Lung (tissue), 12 donors: ENCODE measurements around the gene TMEM132E. TPM values are rescaled to one million over a fixed set of nuclear protein-coding genes. Genes with fewer than 3 reads are reported as not detected.

Experiments used
- ATAC-seq: fragments of 200-7000 bp; cut with Tn5 transposase; one replicate; pipeline ENCODE4 v1.9.1; 2020; ENCODE audit warnings: moderate number of reproducible peaks; ENCODE audit not compliant: insufficient read depth, low FRiP score
- DNase-seq, 3 donors: peaks; one replicate each; pipeline ENCODE4 v3.0.0-alpha.2; 2013 to 2017
- H3K27ac ChIP-seq, 2 donors: one replicate each; pipeline ENCODE4 v1.5.1; 2013; ENCODE audit warnings: mild to moderate bottlenecking in 2 of 2, moderate library complexity in 2 of 2, control low read depth in 1 of 2, inconsistent platforms in 1 of 2, low read depth in 1 of 2, low read length in 1 of 2
- H3K27me3 ChIP-seq, 3 donors: one replicate each; pipeline ENCODE4 v1.5.1; 2013; ENCODE audit warnings: low read length in 2 of 3; ENCODE audit not compliant: control insufficient read depth in 3 of 3, insufficient read depth in 3 of 3
- H3K36me3 ChIP-seq, 4 donors: one replicate each; pipeline ENCODE4 v1.5.1; 2013; ENCODE audit warnings: low read length in 4 of 4, mild to moderate bottlenecking in 1 of 4, moderate library complexity in 1 of 4; ENCODE audit not compliant: control insufficient read depth in 4 of 4, insufficient read depth in 4 of 4
- H3K4me1 ChIP-seq, 5 donors: one replicate each; pipeline ENCODE4 v1.5.1; 2013; ENCODE audit warnings: low read length in 5 of 5, mild to moderate bottlenecking in 2 of 5, moderate library complexity in 1 of 5; ENCODE audit not compliant: control insufficient read depth in 5 of 5, insufficient read depth in 5 of 5
- H3K4me3 ChIP-seq: one replicate; pipeline ENCODE4 v1.5.1; 2013; ENCODE audit warnings: mild to moderate bottlenecking, control low read depth, moderate library complexity
- H3K9ac ChIP-seq, 2 donors: one replicate each; pipeline ENCODE4 v1.5.1; 2013; ENCODE audit warnings: low read length in 2 of 2, control low read depth in 1 of 2; ENCODE audit not compliant: insufficient read depth in 1 of 2
- H3K9me3 ChIP-seq, 4 donors: one replicate each; pipeline ENCODE4 v1.5.1; 2013; ENCODE audit warnings: low read length in 3 of 4, mild to moderate bottlenecking in 1 of 4, moderate library complexity in 1 of 4; ENCODE audit not compliant: control insufficient read depth in 4 of 4, insufficient read depth in 3 of 4
- WGBS, 2 donors: extraction: QIAGEN DNeasy Blood & Tissue Kit; methylation state at CpG; one replicate each; pipeline ENCODE4 v1.1.7; 2013; 5-methylcytosine and 5-hydroxymethylcytosine counted together
- polyA plus RNA-seq, 2 donors: library from polyadenylated mRNA; stranded (reverse); fragments of 200-250 nt; gene quantifications; one replicate each; pipeline ENCODE4 v1.2.1, GENCODE V29; 2013
- total RNA-seq, 2 donors: library from RNA; depleted of rRNA in 1 of 2; stranded (reverse); fragments of >200 nt in 1 of 2; gene quantifications; one replicate each; pipeline ENCODE4 v1.2.1, GENCODE V29; 2014 to 2021
- TF ChIP-seq, protein P1 (sequence below): IDR thresholded peaks from 2 replicates; pipeline ENCODE4 v1.5.1; 2012; ENCODE audit warnings: mild to moderate bottlenecking; ENCODE audit errors: control extremely low read depth, extremely low read depth
- donor health status: control.
- donor health status: control.
- donor health status: Bipolar disorder and iron deficiency.
- donor health status: healthy.
- donor health status: DM: yes; HTN: yes; CAD: no.

TMEM132E gene
- total and polyA plus RNA-seq, 4 donors, result 0.02 to 0.17 (median 0.07) TPM

DNA sequence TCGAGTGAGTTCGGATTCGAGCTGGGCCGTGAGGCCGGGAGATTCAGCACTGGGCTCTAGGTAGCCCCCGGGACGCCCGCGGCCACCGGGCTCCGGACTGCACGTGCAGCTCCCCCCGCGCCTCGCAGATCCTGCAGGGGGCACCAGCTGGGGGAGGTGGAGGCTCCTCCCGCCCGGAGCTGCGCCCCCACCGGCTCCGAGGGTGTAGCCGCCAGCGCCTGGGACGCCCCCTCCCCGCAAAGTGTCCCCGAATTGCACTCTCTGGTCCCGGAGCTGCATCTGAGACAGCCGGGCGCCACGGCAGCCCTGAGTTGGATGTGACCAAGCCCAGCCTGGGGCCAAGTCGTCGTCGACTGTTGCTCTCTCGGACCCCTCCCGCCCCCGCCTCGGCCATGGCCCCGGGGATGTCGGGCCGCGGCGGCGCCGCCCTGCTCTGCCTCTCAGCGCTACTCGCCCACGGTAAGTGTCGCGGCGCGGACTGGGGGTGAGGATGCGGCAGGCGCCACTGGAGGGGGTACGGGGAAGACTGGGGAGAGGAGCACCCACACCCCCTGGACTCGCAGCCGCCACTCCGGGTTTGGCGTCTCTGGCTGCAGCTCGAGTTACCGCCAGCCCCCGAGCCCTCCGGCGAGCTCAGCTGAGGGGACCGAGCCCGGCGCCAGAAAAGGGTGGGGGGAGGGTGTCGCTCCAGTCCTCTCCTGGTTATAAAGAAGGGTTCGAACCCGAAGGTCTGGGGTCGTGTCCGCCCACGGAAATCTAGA, 1.5 kb downstream of the TMEM132E start:
- Histone ChIP-seq H3K27me3 (peaks cover 12 to 81% (median 71%) of the 10 kb centered on the region in 3 donors), H3K36me3 (no peaks in the 10 kb centered on the region), H3K9ac (no peak overlapping the region), H3K4me3 (no peak overlapping the region), H3K27ac (no peak overlapping the region), H3K4me1 (peaks cover 0 to 38% (median 0%) of the 10 kb centered on the region in 5 donors), H3K9me3 (no peaks in the 10 kb centered on the region)
- DNase-seq (peak in 1 of 3 donors; percentile 12), ATAC-seq (no peak)
- WGBS, 2 donors, result 2% methylated on average over 58 to 71 of the region's 71 CpGs
- TF ChIP-seq, protein P1, sequence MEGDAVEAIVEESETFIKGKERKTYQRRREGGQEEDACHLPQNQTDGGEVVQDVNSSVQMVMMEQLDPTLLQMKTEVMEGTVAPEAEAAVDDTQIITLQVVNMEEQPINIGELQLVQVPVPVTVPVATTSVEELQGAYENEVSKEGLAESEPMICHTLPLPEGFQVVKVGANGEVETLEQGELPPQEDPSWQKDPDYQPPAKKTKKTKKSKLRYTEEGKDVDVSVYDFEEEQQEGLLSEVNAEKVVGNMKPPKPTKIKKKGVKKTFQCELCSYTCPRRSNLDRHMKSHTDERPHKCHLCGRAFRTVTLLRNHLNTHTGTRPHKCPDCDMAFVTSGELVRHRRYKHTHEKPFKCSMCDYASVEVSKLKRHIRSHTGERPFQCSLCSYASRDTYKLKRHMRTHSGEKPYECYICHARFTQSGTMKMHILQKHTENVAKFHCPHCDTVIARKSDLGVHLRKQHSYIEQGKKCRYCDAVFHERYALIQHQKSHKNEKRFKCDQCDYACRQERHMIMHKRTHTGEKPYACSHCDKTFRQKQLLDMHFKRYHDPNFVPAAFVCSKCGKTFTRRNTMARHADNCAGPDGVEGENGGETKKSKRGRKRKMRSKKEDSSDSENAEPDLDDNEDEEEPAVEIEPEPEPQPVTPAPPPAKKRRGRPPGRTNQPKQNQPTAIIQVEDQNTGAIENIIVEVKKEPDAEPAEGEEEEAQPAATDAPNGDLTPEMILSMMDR, result no peak

DNA sequence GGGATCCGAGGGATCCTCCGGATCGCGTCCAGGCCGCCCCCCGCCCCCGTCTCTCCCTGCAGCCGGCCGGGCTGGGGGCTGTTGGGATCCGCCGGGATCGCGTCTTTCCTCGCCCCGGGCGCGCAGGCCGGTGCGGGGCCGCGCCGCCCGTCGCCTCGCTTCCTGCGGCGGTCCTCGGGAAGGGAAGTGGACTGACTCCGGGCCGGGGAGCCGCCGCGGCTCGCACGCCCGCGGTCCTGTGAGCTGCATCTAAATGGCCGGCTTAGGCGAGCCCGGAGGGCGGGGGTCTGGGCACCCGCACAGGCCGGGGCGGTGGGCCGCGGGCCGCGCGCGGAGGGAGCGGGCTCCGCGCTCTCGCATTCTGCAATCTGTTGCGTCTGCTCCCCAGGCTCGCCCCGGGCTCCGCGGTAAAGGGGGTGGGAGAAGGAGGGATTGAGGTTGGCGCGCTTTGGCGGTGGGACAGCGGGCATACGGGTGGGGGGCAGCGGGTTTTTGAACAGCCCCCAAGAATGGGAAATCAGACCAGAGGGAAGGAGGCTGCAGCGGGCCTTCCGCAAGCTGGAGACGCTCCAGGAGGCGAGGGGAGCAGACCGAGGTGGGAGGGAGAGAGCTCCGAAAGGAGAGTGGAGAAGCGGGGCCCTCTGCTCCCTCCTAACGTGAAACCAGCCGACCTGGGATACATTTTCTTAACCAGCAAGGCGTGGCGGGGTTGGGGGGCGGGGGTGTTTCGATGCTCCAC, 2.2 kb downstream of the TMEM132E start:
- ATAC-seq (no peak), DNase-seq (peak in 1 of 3 donors; percentile 29)
- H3K27me3 ChIP-seq, result peaks cover 12 to 78% (median 67%) of the 10 kb centered on the region in 3 donors
- H3K9ac ChIP-seq, result no peak overlapping the region
- no peaks in the 10 kb centered on the region for H3K9me3 ChIP-seq
- 1 to 2% methylated on average over 58 to 78 of the region's 78 CpGs for WGBS, 2 donors
- TF ChIP-seq, protein P1, result no peak
- no peaks in the 10 kb centered on the region for H3K36me3 ChIP-seq
- no peak overlapping the region for H3K4me3 ChIP-seq
- peaks cover 0 to 38% (median 0%) of the 10 kb centered on the region in 5 donors for H3K4me1 ChIP-seq
- H3K27ac ChIP-seq, result no peak overlapping the region

DNA sequence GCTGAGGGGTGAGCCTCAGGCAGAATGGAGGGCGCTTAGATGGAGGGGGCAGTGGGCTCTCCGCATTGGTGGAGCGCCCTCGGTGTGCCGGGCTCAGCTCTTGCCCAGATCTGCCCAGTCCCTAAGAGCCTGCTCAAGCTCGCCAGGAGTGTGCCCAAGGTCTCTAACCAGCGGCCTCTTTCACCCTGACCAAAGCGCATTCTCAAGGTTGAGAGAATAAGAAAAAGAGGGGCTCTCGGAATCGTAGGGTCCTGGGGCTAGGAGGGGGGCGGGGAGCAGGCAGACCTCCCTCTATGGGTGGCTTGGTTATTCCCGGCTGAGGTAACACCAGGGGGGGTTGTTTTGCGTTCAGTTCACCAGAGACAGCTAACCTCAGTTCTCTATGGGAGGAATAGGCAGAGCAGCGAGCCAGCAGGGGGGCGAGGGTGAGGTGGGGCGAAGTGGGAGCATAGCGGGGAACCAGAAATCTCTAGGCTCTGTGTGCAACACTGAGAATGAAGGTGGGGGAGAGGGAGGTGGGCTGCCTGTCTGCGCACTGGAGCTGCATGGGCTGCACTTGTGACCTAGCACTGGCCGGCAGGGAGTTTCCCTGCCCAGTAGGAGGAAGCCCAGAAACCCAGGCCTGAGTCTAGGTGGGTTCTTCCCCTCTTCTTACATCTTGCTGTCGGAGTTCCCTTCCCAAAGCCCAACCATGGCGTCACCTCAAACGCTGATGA, 3.0 kb downstream of the TMEM132E start:
- Histone ChIP-seq H3K9me3 (no peaks in the 10 kb centered on the region), H3K36me3 (no peaks in the 10 kb centered on the region), H3K4me3 (no peak overlapping the region), H3K9ac (no peak overlapping the region), H3K27ac (no peak overlapping the region), H3K27me3 (peaks cover 16 to 71% (median 59%) of the 10 kb centered on the region in 3 donors), H3K4me1 (peaks cover 0 to 38% (median 0%) of the 10 kb centered on the region in 5 donors)
- 10 to 11% methylated on average over 22 of the region's 22 CpGs for whole genome bisulfite sequencing, 2 donors
- TF ChIP-seq, protein P1, result no peak
- DNase-seq (no peak), ATAC-seq (no peak)
